H1 (cell line): Measurements from ENCODE around the gene DNAH12. TPM values are rescaled to one million over a fixed set of nuclear protein-coding genes. Genes with fewer than 3 reads are reported as not detected.

ENCODE experiments used
- CTCF ChIA-PET: fragments of 300-600 bp; sonication (Branson Sonifier 250); formaldehyde crosslinking; loops from one replicate; lab custom pipeline; 2021; ENCODE audit not compliant: partially characterized antibody; lab: Charles Lee
- POLR2A ChIA-PET: fragments of 300-600 bp; sonication (Branson Sonifier 250); formaldehyde crosslinking; loops from one replicate; lab custom pipeline; 2021; ENCODE audit warnings: inconsistent platforms; ENCODE audit not compliant: partially characterized antibody; lab: Charles Lee
- DNase-seq, 2 experiments: peaks; one replicate each; pipeline versions ENCODE4 v3.0.0 to v3.0.0-alpha.2; 2010 to 2022; ENCODE audit warnings: low spot score in 2 of 2, low read depth in 1 of 2, mixed read lengths in 1 of 2
- FAIRE-seq: peaks from 2 replicates; lab custom pipeline; 2011; peaks lifted over from hg19 to GRCh38; lab: Jason Lieb, UNC
- H2AFZ ChIP-seq: 2 replicates; pipeline ENCODE4 v1.8.1; 2012; ENCODE audit warnings: low read length, inconsistent platforms
- H2AK5ac ChIP-seq: 2 replicates; pipeline ENCODE4 v1.6.1; 2013; ENCODE audit warnings: low read depth, low read length
- H2BK120ac ChIP-seq: replicated peaks from 2 replicates; pipeline ENCODE3; 2013; ENCODE audit warnings: low read depth, low read length, inconsistent platforms
- H2BK12ac ChIP-seq: 2 replicates; pipeline ENCODE4 v1.6.1; 2013; ENCODE audit warnings: low read depth, low read length
- H2BK15ac ChIP-seq: 2 replicates; pipeline ENCODE4 v1.6.1; 2013; ENCODE audit warnings: low read length
- H2BK20ac ChIP-seq: 2 replicates; pipeline ENCODE4 v1.6.1; 2013; ENCODE audit warnings: low read length
- H2BK5ac ChIP-seq: 2 replicates; pipeline ENCODE4 v1.6.1; 2013; ENCODE audit warnings: low read depth, low read length
- H3K14ac ChIP-seq: 2 replicates; pipeline ENCODE4 v1.6.1; 2013; ENCODE audit warnings: inconsistent platforms; ENCODE audit not compliant: insufficient read length
- H3K18ac ChIP-seq: 2 replicates; pipeline ENCODE4 v1.6.1; 2013; ENCODE audit warnings: low read length; ENCODE audit errors: extremely low read depth
- H3K23ac ChIP-seq: 2 replicates; pipeline ENCODE4 v1.6.1; 2013; ENCODE audit warnings: inconsistent platforms; ENCODE audit not compliant: insufficient read length
- H3K23me2 ChIP-seq: 2 replicates; pipeline ENCODE4 v1.6.1; 2013; ENCODE audit warnings: low read depth, low read length
- H3K27ac ChIP-seq: 2 replicates; pipeline ENCODE4 v1.6.1; 2011; ENCODE audit warnings: low read depth, low read length, inconsistent platforms
- H3K27me3 ChIP-seq, 4 experiments: replicated peaks in 1 of 4; 1 replicate in 1 of 4; 2 replicates in 3 of 4; pipeline versions ENCODE4 v1.6.1 to v1.8.1; 2011 to 2013; ENCODE audit warnings: low read length in 3 of 4, mild to moderate bottlenecking in 3 of 4, inconsistent platforms in 2 of 4, mixed read lengths in 2 of 4, moderate library complexity in 1 of 4; ENCODE audit not compliant: control insufficient read depth in 3 of 4, insufficient read depth in 3 of 4; ENCODE audit errors: extremely low read depth in 1 of 4
- H3K36me3 ChIP-seq, 4 experiments: 2 replicates each; pipeline versions ENCODE4 v1.6.1 to v1.8.1; 2011 to 2013; ENCODE audit warnings: mild to moderate bottlenecking in 4 of 4, low read length in 3 of 4, moderate library complexity in 2 of 4, control low read depth in 1 of 4, inconsistent platforms in 1 of 4; ENCODE audit not compliant: insufficient read depth in 4 of 4, control insufficient read depth in 2 of 4
- H3K4ac ChIP-seq: replicated peaks from 2 replicates; pipeline ENCODE3; 2013; ENCODE audit warnings: low read length, low read depth, mixed read lengths, inconsistent platforms; ENCODE audit not compliant: insufficient read length
- H3K4me1 ChIP-seq, 4 experiments: replicated peaks in 1 of 4; 1 replicate in 1 of 4; 2 replicates in 3 of 4; pipeline versions ENCODE4 v1.6.1 to v1.8.1; 2011 to 2013; ENCODE audit warnings: low read length in 3 of 4, inconsistent platforms in 2 of 4, mixed read lengths in 1 of 4; ENCODE audit not compliant: insufficient read depth in 4 of 4, control insufficient read depth in 3 of 4
- H3K4me2 ChIP-seq, 2 experiments: 2 replicates each; pipeline versions ENCODE4 v1.6.1 to v1.8.1; 2011 to 2013; ENCODE audit warnings: low read depth in 2 of 2, low read length in 2 of 2, control low read depth in 1 of 2, inconsistent platforms in 1 of 2, mild to moderate bottlenecking in 1 of 2; ENCODE audit not compliant: insufficient read depth in 1 of 2
- H3K4me3 ChIP-seq, 4 experiments: fragments of 200-600, 300-600 bp in 1 of 4; sonication (generic), shearing (Covaris generic), sonication (Bioruptor Twin) in 1 of 4; 2 replicates each; pipeline versions ENCODE4 v1.5.1 to v1.8.1; 2011 to 2016; ENCODE audit warnings: low read length in 4 of 4, low read depth in 3 of 4, control low read depth in 2 of 4, inconsistent platforms in 2 of 4, mild to moderate bottlenecking in 2 of 4, mixed read lengths in 1 of 4, moderate library complexity in 1 of 4; ENCODE audit not compliant: insufficient read depth in 2 of 4; ENCODE audit errors: extremely low read depth in 1 of 4
- H3K56ac ChIP-seq: replicated peaks from 2 replicates; pipeline ENCODE3; 2013; ENCODE audit warnings: low read depth, mild to moderate bottlenecking, mixed read lengths, low read length, inconsistent platforms; ENCODE audit not compliant: insufficient read length
- H3K79me1 ChIP-seq: 2 replicates; pipeline ENCODE4 v1.6.1; 2013; ENCODE audit warnings: low read depth, low read length, control low read depth
- H3K79me2 ChIP-seq, 2 experiments: 2 replicates each; pipeline versions ENCODE4 v1.6.1 to v1.8.1; 2012 to 2013; ENCODE audit warnings: low read length in 2 of 2, mild to moderate bottlenecking in 2 of 2, inconsistent platforms in 1 of 2; ENCODE audit not compliant: insufficient read depth in 2 of 2, control insufficient read depth in 1 of 2
- H3K9ac ChIP-seq, 4 experiments: replicated peaks in 1 of 4; 1 replicate in 1 of 4; 2 replicates in 3 of 4; pipeline versions ENCODE4 v1.6.1 to v1.8.1; 2011 to 2013; ENCODE audit warnings: low read depth in 3 of 4, low read length in 3 of 4, control low read depth in 2 of 4, mild to moderate bottlenecking in 2 of 4, moderate library complexity in 2 of 4, inconsistent platforms in 1 of 4; ENCODE audit errors: extremely low read depth in 1 of 4
- H3K9me3 ChIP-seq, 2 experiments: 2 replicates each; pipeline versions ENCODE4 v1.6.1 to v1.8.1; 2012 to 2013; ENCODE audit warnings: mild to moderate bottlenecking in 2 of 2, moderate library complexity in 2 of 2, control low read depth in 1 of 2, inconsistent platforms in 1 of 2, low read depth in 1 of 2, low read length in 1 of 2, mixed read lengths in 1 of 2; ENCODE audit not compliant: insufficient read depth in 2 of 2
- H4K20me1 ChIP-seq, 2 experiments: replicated peaks in 1 of 2; 2 replicates each; pipeline versions ENCODE3 to v1.8.1; 2011 to 2013; ENCODE audit warnings: inconsistent platforms in 2 of 2, low read length in 2 of 2, mild to moderate bottlenecking in 1 of 2; ENCODE audit not compliant: insufficient read depth in 2 of 2, control insufficient read depth in 1 of 2
- H4K5ac ChIP-seq: 2 replicates; pipeline ENCODE4 v1.6.1; 2013; ENCODE audit warnings: low read length, low read depth, mixed read lengths, inconsistent platforms; ENCODE audit not compliant: insufficient read length
- H4K8ac ChIP-seq: 2 replicates; pipeline ENCODE4 v1.8.0; 2013; ENCODE audit warnings: mild to moderate bottlenecking, moderate library complexity, low read length, inconsistent platforms; ENCODE audit not compliant: insufficient read depth; ENCODE audit errors: extremely low read depth
- H4K91ac ChIP-seq: replicated peaks from 2 replicates; pipeline ENCODE3; 2013; ENCODE audit warnings: low read length, mixed read lengths, inconsistent platforms; ENCODE audit not compliant: insufficient read length
- BACH1 ChIP-seq: IDR thresholded peaks from 2 replicates; pipeline ENCODE4 v1.6.1; 2012; ENCODE audit warnings: low read length, improper control_type of control experiment
- EZH2 ChIP-seq: fragments of 200-600 bp; sonication (generic); IDR thresholded peaks from 2 replicates; pipeline ENCODE4 v1.7.1; 2012; ENCODE audit warnings: low read depth, mild to moderate bottlenecking, moderate library complexity, low read length, inconsistent platforms; ENCODE audit not compliant: severe bottlenecking
- JUND ChIP-seq: IDR thresholded peaks from 2 replicates; pipeline ENCODE4 v1.6.1; 2011; ENCODE audit warnings: mild to moderate bottlenecking, improper control_type of control experiment, low read length
- PHF8 ChIP-seq: fragments of 200-600 bp; sonication (generic); conservative IDR thresholded peaks from 2 replicates; pipeline ENCODE4 v1.7.1; 2012; ENCODE audit warnings: low read depth, mild to moderate bottlenecking, inconsistent platforms, low read length, moderate library complexity
- POLR2AphosphoS5 ChIP-seq: IDR thresholded peaks from 2 replicates; pipeline ENCODE4 v1.6.1; 2011; ENCODE audit warnings: low read depth, low read length
- TBP ChIP-seq: IDR thresholded peaks from 2 replicates; pipeline ENCODE4 v1.6.1; 2011; ENCODE audit warnings: low read depth, low read length, improper control_type of control experiment
- WGBS, 2 experiments: shearing (Covaris generic) in 1 of 2; methylation state at CpG; one replicate each; pipeline versions ENCODE4 v1.1.6 to v1.1.7; 2013 to 2015; ENCODE audit warnings: low lambda C conversion rate in 2 of 2, mixed read lengths in 2 of 2, inconsistent platforms in 1 of 2, low coverage in 1 of 2, missing lambda C conversion rate in 1 of 2; ENCODE audit not compliant: insufficient replicate concordance in 2 of 2, insufficient coverage in 1 of 2, insufficient read length in 1 of 2; ENCODE audit errors: extremely low coverage in 1 of 2, missing lambda C conversion rate in 1 of 2; 5-methylcytosine and 5-hydroxymethylcytosine counted together
- polyA plus RNA-seq, 7 experiments: library from polyadenylated mRNA; depleted of rRNA in 3 of 7; stranded (reverse) in 5 of 7; unstranded in 2 of 7; fragments of >200 nt in 5 of 7; fragments of 200-250 nt in 2 of 7; gene quantifications; 1 replicate in 5 of 7; 2 replicates in 1 of 7; 4 replicates in 1 of 7; pipeline versions ENCODE4 v1.2.1 to v1.2.3, GENCODE V29; 2011 to 2013; ENCODE audit warnings: missing spikeins in 2 of 7, mixed read lengths in 2 of 7
- total RNA-seq: library from RNA; stranded (reverse); fragmentation: NEBNext Ultra II Directional; extraction: Animal tissue kit (Norgen Biotek cat#: 25700); gene quantifications from 2 replicates; pipeline ENCODE4 v1.2.1, GENCODE V29; 2021

DNAH12 gene
- total and polyA plus RNA-seq, 2 of the 8 experiments (the other 6 are each of a cell fraction or from before 2014, with no cell fraction given), result not detected

- ChIA-PET CTCF (no interaction called here), POLR2A (no interaction called here)
- DNase-seq (no peak), FAIRE-seq (no peak)
- Histone ChIP-seq H4K20me1 (no peaks in the 10 kb centered on the region), H2BK12ac (no peak overlapping the region), H2AK5ac (no peak overlapping the region), H3K4me2 (no peak overlapping the region), H3K14ac (no peak overlapping the region), H2BK5ac (no peak overlapping the region), H3K79me1 (no peaks in the 10 kb centered on the region), H3K79me2 (no peaks in the 10 kb centered on the region), H3K27ac (no peak overlapping the region), H3K9me3 (peaks cover 0 to 10% of the 10 kb centered on the region in 2 experiments; a peak in 2 of 4 replicates), H3K36me3 (peaks cover 0 to 5% (median 0%) of the 10 kb centered on the region in 4 experiments; a peak in 2 of 8 replicates), H4K5ac (no peak overlapping the region), H3K56ac (no peak overlapping the region), H2BK120ac (no peak overlapping the region), H3K18ac (no peak overlapping the region), H2AFZ (no peak overlapping the region), H3K27me3 (no peaks in the 10 kb centered on the region), H2BK20ac (no peak overlapping the region), H3K4me1 (no peaks in the 10 kb centered on the region), H3K4me3 (no peak overlapping the region), H3K4ac (no peak overlapping the region), H3K23ac (no peak overlapping the region), H4K8ac (no peak overlapping the region), H4K91ac (no peak overlapping the region), H2BK15ac (no peak overlapping the region), H3K23me2 (no peaks in the 10 kb centered on the region), H3K9ac (no peak overlapping the region)
- no peak for TF ChIP-seq BACH1
- TF ChIP-seq JUND, result no peak
- no peak for TF ChIP-seq EZH2
- no peak for TF ChIP-seq PHF8
- no peak for TF ChIP-seq TBP
- no peak for TF ChIP-seq POLR2AphosphoS5
- WGBS, 2 experiments, result 91% methylated on average over 2 of the region's 2 CpGs; no CpG with 5 or more reads in 1 of the 2 experiments
Measured at GRCh38 chr3:57275393-57275792, 268.8 kb downstream of the DNAH12 start.
